Measurements from ENCODE around the gene GAD1.

- TF ChIP-seq CTCF (IDR thresholded peaks at IDR 0.05) (no peak), ZFX (IDR thresholded peaks at IDR 0.05; ENCODE audit: borderline replicate concordance) (no peak)
These were observed 29.6 kb downstream of the GAD1 start for GRCh38 chr2:170846314-170846713.

All from 22Rv1 (cell line).